ENCODE data around the gene DGLUCY. TPM values are rescaled to one million over a fixed set of nuclear protein-coding genes. Genes with fewer than 3 reads are reported as not detected.

Gene DGLUCY
- total RNA-seq, 1 donor from 2014 or later = 15.6 TPM

DNA sequence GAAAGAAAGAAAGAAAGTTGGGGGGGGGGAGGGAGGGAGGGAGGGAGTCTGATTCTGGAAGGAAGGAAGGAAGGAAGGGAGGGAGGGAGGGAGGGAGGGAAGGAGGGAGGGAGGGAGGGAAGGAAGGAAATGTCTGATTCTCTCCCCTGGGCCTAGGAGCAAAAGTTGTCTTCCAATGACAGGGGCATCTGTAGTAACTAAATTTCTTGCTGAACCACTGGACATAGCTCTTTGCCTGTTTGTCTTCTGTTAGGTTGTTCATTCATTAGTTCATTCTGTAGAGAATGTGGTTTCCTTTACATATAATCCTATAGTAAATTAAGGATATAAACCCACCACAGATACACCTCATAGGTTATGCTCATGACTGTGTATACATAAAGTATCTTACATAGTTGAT, 70.7 kb downstream of the DGLUCY start:
- TF ChIP-seq, protein P1, sequence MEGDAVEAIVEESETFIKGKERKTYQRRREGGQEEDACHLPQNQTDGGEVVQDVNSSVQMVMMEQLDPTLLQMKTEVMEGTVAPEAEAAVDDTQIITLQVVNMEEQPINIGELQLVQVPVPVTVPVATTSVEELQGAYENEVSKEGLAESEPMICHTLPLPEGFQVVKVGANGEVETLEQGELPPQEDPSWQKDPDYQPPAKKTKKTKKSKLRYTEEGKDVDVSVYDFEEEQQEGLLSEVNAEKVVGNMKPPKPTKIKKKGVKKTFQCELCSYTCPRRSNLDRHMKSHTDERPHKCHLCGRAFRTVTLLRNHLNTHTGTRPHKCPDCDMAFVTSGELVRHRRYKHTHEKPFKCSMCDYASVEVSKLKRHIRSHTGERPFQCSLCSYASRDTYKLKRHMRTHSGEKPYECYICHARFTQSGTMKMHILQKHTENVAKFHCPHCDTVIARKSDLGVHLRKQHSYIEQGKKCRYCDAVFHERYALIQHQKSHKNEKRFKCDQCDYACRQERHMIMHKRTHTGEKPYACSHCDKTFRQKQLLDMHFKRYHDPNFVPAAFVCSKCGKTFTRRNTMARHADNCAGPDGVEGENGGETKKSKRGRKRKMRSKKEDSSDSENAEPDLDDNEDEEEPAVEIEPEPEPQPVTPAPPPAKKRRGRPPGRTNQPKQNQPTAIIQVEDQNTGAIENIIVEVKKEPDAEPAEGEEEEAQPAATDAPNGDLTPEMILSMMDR (conservative IDR thresholded peaks at IDR 0.05) = no peak
- no peak overlapping the region for H3K27ac Mint-ChIP-seq (ENCODE audit: unreplicated experiment)
- peaks cover 6% of the 10 kb centered on the region for H3K36me3 Mint-ChIP-seq (ENCODE audit: low read depth)
- H3K4me3 Mint-ChIP-seq = no peak overlapping the region
- DNase-seq (ENCODE audit: low read depth, low spot score) = no peak
- H3K27me3 Mint-ChIP-seq (ENCODE audit: low read depth) = no peaks in the 10 kb centered on the region
- H3K4me1 Mint-ChIP-seq = no peaks in the 10 kb centered on the region
- H3K9me3 Mint-ChIP-seq = no peaks in the 10 kb centered on the region

DNA sequence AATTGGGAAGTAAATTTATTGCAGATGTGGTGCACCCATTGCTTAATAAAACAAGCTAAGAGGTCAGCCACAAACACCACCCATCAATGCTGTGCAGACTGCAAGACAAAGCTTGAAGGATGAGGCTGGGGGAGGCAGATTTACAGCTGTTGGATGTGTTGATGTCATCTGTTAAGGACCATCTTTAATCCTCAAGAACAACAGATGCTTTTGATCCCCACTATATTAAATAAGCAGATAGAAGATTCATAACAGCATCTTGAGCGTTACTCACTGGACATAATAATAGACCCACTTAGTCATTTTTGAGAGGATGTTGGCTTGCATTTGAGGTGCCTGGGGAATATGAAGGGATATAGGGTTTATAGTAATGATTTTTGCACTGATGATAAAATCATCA, 71.8 kb downstream of the DGLUCY start:
- TF ChIP-seq, protein P1 (conservative IDR thresholded peaks at IDR 0.05) = no peak
- Mint-ChIP-seq H3K9me3 (no peaks in the 10 kb centered on the region), H3K4me1 (no peaks in the 10 kb centered on the region), H3K27me3 (ENCODE audit: low read depth) (no peaks in the 10 kb centered on the region), H3K27ac (ENCODE audit: unreplicated experiment) (no peak overlapping the region), H3K36me3 (ENCODE audit: low read depth) (peaks cover 10% of the 10 kb centered on the region), H3K4me3 (no peak overlapping the region)
- no peak for DNase-seq (ENCODE audit: low read depth, low spot score)

DNA sequence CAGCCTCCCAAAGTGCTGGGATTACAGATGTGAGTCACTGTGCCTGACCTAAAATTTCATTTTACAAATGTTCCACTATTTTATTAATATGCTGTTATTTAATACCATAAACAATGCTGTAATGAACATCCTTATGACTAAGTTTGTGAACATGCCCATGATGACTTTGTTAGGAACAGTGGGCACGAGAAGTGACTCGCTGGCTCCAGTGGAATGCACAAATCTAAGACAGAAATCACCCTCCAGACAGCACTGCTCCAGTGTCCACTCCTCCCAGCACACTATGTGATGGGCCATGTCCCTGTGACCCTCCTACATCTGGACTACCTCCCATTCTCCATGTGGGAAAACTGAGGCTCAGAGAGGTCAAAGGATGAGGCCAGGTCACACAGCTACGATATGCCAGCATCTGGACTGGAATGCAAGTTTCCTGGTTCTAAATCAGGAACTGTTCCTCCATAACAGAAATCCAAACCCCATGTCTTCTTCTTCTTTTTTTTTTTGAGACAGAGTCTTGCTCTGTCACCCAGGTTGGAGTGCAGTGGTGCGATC, 72.7 kb downstream of the DGLUCY start:
- Mint-ChIP-seq H3K36me3 (ENCODE audit: low read depth) (peaks cover 7% of the 10 kb centered on the region), H3K27ac (ENCODE audit: unreplicated experiment) (no peak overlapping the region), H3K4me1 (no peaks in the 10 kb centered on the region), H3K27me3 (ENCODE audit: low read depth) (no peaks in the 10 kb centered on the region), H3K4me3 (no peak overlapping the region), H3K9me3 (no peaks in the 10 kb centered on the region)
- TF ChIP-seq, protein P1 (conservative IDR thresholded peaks at IDR 0.05) = no peak
- no peak for DNase-seq (ENCODE audit: low read depth, low spot score)

DNA sequence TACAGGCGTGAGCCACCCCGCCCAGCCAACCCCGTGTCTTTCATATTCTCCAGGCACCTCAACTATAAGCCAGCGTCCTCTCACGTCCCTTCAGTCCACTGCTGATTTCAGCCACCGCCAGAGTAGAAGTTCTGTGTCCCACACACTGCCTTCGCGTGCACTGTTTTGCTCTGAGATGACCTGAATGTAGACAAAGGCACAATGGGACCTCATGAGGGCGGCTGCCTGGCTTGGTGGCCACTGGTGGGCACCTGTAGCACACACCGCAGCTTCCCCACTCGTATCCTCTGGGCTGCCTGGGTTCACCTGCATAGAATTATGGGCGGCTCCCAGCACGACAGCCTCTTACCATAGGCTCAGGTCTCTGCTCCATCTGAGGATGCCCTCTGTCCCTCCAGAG, 73.4 kb downstream of the DGLUCY start:
- H3K27ac Mint-ChIP-seq (ENCODE audit: unreplicated experiment) = no peak overlapping the region
- H3K4me3 Mint-ChIP-seq = no peak overlapping the region
- no peaks in the 10 kb centered on the region for H3K9me3 Mint-ChIP-seq
- no peak for DNase-seq (ENCODE audit: low read depth, low spot score)
- H3K4me1 Mint-ChIP-seq = no peaks in the 10 kb centered on the region
- H3K36me3 Mint-ChIP-seq (ENCODE audit: low read depth) = peaks cover 7% of the 10 kb centered on the region
- H3K27me3 Mint-ChIP-seq (ENCODE audit: low read depth) = no peaks in the 10 kb centered on the region
- TF ChIP-seq, protein P1 (conservative IDR thresholded peaks at IDR 0.05) = no peak

DNA sequence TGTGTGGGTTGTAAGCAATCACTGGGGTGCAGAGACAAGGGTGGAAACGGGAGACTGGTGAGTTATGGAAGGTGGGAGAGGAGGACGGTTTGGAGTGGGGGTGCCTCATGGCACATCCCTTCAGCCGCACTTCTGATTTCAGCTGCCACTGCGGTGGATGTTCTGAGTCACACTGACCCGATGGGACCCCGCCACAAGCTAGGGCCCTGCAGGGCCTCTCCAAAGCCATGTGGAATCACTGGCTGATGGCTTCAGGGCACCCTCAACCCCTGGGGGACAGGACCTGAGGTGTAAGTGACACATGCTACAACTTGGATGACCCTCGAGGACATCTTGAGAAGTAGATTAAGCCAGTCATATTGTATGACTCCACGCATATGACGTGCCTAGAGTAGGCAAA, 77.0 kb downstream of the DGLUCY start:
- H3K27ac Mint-ChIP-seq (ENCODE audit: unreplicated experiment) = no peak overlapping the region
- peaks cover 7% of the 10 kb centered on the region for H3K36me3 Mint-ChIP-seq (ENCODE audit: low read depth)
- TF ChIP-seq, protein P1 (conservative IDR thresholded peaks at IDR 0.05) = no peak
- no peaks in the 10 kb centered on the region for H3K9me3 Mint-ChIP-seq
- no peaks in the 10 kb centered on the region for H3K4me1 Mint-ChIP-seq
- no peak overlapping the region for H3K4me3 Mint-ChIP-seq
- DNase-seq (ENCODE audit: low read depth, low spot score) = no peak
- H3K27me3 Mint-ChIP-seq (ENCODE audit: low read depth) = no peaks in the 10 kb centered on the region
